Smooth muscle cell (in vitro differentiated cells): ENCODE measurements around the gene TMTC1. TPM values are rescaled to one million over a fixed set of nuclear protein-coding genes. Genes with fewer than 3 reads are reported as not detected.

Experiments
- DNase-seq: peaks from one replicate; lab custom pipeline; 2025; ENCODE audit not compliant: unreplicated experiment; lab: John Stamatoyannopoulos, UW
- H2AFZ ChIP-seq: fragments of 200-600 bp; sonication (generic); 2 replicates; pipeline ENCODE4 v1.6.0; 2016; ENCODE audit warnings: antibody characterized with exemption, low read depth, mild to moderate bottlenecking
- H3F3A ChIP-seq: fragments of 200-600 bp; sonication (generic); 2 replicates; pipeline ENCODE4 v1.6.0; 2017; ENCODE audit warnings: antibody characterized with exemption, low read depth
- H3K27ac ChIP-seq: fragments of 200-600 bp; sonication (generic); 2 replicates; pipeline ENCODE4 v1.5.1; 2016; ENCODE audit warnings: low read depth, mild to moderate bottlenecking
- H3K27me3 ChIP-seq: fragments of 200-600 bp; sonication (generic); 2 replicates; pipeline ENCODE4 v1.6.1; 2016; ENCODE audit warnings: low read depth, mild to moderate bottlenecking
- H3K36me3 ChIP-seq: fragments of 200-600 bp; sonication (generic); 2 replicates; pipeline ENCODE4 v1.5.1; 2016; ENCODE audit warnings: low read depth
- H3K4me1 ChIP-seq: fragments of 200-600 bp; sonication (generic); 2 replicates; pipeline ENCODE4 v1.5.1; 2016; ENCODE audit warnings: low read depth
- H3K4me2 ChIP-seq: fragments of 200-600 bp; sonication (generic); 2 replicates; pipeline ENCODE4 v1.6.0; 2016; ENCODE audit warnings: mild to moderate bottlenecking
- H3K4me3 ChIP-seq: fragments of 200-600 bp; sonication (generic); 2 replicates; pipeline ENCODE4 v1.5.1; 2016; ENCODE audit warnings: mild to moderate bottlenecking
- H3K79me2 ChIP-seq: fragments of 200-600 bp; sonication (generic); 2 replicates; pipeline ENCODE4 v1.6.0; 2016; ENCODE audit warnings: low read depth, mild to moderate bottlenecking
- H3K9ac ChIP-seq: fragments of 200-600 bp; sonication (generic); 2 replicates; pipeline ENCODE4 v1.6.0; 2016; ENCODE audit warnings: low read depth
- H3K9me3 ChIP-seq: fragments of 200-600 bp; sonication (generic); replicated peaks from 2 replicates; pipeline ENCODE4 v1.5.1; 2016; ENCODE audit warnings: low read depth
- H4K20me1 ChIP-seq: fragments of 200-600 bp; sonication (generic); 2 replicates; pipeline ENCODE4 v1.6.0; 2016; ENCODE audit warnings: low read depth
- WGBS: methylation state at CpG from one replicate; pipeline ENCODE4 v1.1.7; 2016; ENCODE audit warnings: low lambda C conversion rate; 5-methylcytosine and 5-hydroxymethylcytosine counted together
- polyA plus RNA-seq: library from polyadenylated mRNA; unstranded; fragments of >200 nt; fragmentation: Nextera tagmentation; extraction: Ambion mirVana; gene quantifications from 2 replicates; pipeline ENCODE4 v1.2.1, GENCODE V29; 2016
- total RNA-seq: library from RNA; depleted of rRNA; stranded (reverse); fragments of >200 nt; gene quantifications from 2 replicates; pipeline ENCODE4 v1.2.3, GENCODE V29; 2014
- TF ChIP-seq, protein P1 (sequence below): fragments of 200-600 bp; sonication (generic); IDR thresholded peaks from 2 replicates; pipeline ENCODE4 v1.5.1; 2017; ENCODE audit warnings: borderline replicate concordance, mild to moderate bottlenecking, antibody characterized with exemption; ENCODE audit not compliant: insufficient read depth, poor library complexity, severe bottlenecking

The TMTC1 gene
- total and polyA plus RNA-seq, 2 experiments from 2014 or later = 3.5 to 8.7 TPM

DNA sequence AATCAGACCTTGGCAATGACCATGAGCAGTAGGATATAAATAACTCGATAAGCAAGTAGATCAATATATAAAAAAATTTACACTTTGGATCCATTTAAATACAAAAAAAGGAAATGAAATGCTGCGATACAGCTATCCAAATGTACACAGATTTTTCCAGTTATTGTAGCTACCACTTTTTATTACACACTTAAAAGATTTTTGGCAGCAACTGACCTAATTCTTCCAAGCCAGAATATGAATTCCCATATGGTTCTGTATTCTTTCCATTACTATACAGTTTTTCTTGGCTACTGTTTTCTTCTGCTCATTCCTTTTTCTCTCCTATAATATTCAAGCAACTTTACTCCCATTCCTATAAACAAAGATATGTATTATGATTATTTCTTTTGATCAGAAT lies 52.2 kb downstream of the TMTC1 start:
- H2AFZ ChIP-seq = no peak overlapping the region
- H3K79me2 ChIP-seq = no peaks in the 10 kb centered on the region
- no peak overlapping the region for H3K27ac ChIP-seq
- TF ChIP-seq, protein P1, sequence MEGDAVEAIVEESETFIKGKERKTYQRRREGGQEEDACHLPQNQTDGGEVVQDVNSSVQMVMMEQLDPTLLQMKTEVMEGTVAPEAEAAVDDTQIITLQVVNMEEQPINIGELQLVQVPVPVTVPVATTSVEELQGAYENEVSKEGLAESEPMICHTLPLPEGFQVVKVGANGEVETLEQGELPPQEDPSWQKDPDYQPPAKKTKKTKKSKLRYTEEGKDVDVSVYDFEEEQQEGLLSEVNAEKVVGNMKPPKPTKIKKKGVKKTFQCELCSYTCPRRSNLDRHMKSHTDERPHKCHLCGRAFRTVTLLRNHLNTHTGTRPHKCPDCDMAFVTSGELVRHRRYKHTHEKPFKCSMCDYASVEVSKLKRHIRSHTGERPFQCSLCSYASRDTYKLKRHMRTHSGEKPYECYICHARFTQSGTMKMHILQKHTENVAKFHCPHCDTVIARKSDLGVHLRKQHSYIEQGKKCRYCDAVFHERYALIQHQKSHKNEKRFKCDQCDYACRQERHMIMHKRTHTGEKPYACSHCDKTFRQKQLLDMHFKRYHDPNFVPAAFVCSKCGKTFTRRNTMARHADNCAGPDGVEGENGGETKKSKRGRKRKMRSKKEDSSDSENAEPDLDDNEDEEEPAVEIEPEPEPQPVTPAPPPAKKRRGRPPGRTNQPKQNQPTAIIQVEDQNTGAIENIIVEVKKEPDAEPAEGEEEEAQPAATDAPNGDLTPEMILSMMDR = no peak
- no peaks in the 10 kb centered on the region for H3K36me3 ChIP-seq
- H3K9ac ChIP-seq = no peak overlapping the region
- DNase-seq = no peak
- no peak overlapping the region for H3K4me3 ChIP-seq
- H3K27me3 ChIP-seq = no peaks in the 10 kb centered on the region
- H3K4me2 ChIP-seq = no peak overlapping the region
- WGBS = 72% methylated on average over 2 of the region's 2 CpGs
- no peaks in the 10 kb centered on the region for H3K4me1 ChIP-seq
- peaks cover 3% of the 10 kb centered on the region for H3F3A ChIP-seq
- H3K9me3 ChIP-seq = no peaks in the 10 kb centered on the region
- no peaks in the 10 kb centered on the region for H4K20me1 ChIP-seq

DNA sequence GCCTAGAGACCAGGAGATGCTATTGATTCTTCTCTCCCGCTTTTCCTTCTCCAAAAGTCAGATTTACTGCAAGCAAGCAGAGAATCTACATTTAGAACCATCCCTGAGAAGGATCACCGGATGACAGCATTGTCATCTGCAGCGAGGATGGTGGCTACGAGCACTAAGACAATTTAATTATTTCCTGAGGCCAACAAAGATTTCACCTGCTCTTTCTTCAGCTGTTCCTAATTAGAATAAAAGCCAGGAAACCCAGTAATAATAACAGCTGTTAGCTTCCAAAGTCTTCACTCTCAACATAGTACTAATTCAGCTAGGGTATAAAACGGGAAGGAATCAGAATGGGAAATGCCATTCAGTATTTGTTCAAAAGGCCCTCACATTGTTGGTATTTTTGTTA lies 53.3 kb downstream of the TMTC1 start:
- no peak overlapping the region for H2AFZ ChIP-seq
- H3K27me3 ChIP-seq = no peaks in the 10 kb centered on the region
- no peaks in the 10 kb centered on the region for H4K20me1 ChIP-seq
- H3K79me2 ChIP-seq = no peaks in the 10 kb centered on the region
- DNase-seq = no peak
- no peak overlapping the region for H3K9ac ChIP-seq
- H3K4me2 ChIP-seq = no peak overlapping the region
- H3F3A ChIP-seq = peaks cover 3% of the 10 kb centered on the region
- 95% methylated on average over 5 of the region's 5 CpGs for WGBS
- TF ChIP-seq, protein P1 = no peak
- H3K36me3 ChIP-seq = no peaks in the 10 kb centered on the region
- H3K4me3 ChIP-seq = no peak overlapping the region
- no peaks in the 10 kb centered on the region for H3K9me3 ChIP-seq
- no peak overlapping the region for H3K27ac ChIP-seq
- no peaks in the 10 kb centered on the region for H3K4me1 ChIP-seq

DNA sequence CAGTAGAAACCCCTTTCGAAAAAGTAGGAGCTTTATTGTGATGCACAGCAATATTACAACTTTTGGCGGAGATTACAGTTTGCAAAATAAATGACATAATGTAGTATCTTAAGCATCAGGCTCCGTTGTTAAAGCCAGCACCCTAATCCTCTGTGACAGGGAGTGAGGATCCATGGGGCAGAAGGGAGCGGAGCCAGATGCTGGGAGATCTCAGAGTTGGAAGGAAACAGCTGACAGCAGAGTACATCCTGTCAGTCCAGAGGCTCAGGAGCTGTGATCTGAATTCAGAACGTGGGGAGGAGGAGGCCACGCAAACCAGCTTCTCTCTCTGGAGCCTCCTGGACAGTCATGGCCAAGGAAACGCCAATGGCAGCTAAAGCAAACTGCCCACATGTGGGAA lies 55.7 kb downstream of the TMTC1 start:
- no peaks in the 10 kb centered on the region for H3K79me2 ChIP-seq
- H4K20me1 ChIP-seq = no peaks in the 10 kb centered on the region
- no peaks in the 10 kb centered on the region for H3K27me3 ChIP-seq
- DNase-seq = no peak
- WGBS = 50% methylated on average over 7 of the region's 7 CpGs
- no peak overlapping the region for H3K4me3 ChIP-seq
- TF ChIP-seq, protein P1 = no peak
- H2AFZ ChIP-seq = no peak overlapping the region
- no peaks in the 10 kb centered on the region for H3K36me3 ChIP-seq
- no peak overlapping the region for H3K4me2 ChIP-seq
- peaks cover 3% of the 10 kb centered on the region for H3F3A ChIP-seq
- H3K9me3 ChIP-seq = no peaks in the 10 kb centered on the region
- H3K27ac ChIP-seq = no peak overlapping the region
- H3K9ac ChIP-seq = no peak overlapping the region
- H3K4me1 ChIP-seq = no peaks in the 10 kb centered on the region

DNA sequence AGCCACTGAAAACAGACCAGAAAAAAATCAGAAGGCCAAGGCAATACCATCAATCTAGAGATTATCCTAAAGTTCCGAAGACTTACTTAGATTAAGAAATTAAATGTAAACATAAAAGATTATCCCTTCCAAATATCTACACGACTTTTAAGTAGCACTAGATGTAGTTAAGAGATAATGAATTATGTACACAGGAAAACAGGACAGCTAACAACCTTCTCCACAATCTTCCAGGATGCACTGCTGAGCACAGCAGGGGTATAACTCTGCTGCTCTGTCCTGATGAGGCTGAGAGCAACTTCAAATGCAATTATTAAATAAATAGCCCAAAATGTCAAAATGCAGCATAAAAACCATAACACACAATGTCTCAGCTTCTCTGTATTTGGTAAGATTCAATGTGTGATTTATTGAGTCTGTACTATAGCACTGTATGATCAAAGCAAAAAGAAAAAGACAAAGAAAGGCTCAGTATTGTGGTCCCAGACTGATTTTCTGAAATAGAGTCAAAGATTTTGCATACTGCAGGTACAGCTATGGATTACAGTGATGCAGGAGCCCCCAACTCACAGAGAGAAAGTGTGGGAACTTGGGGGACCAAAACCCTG lies 56.9 kb downstream of the TMTC1 start:
- Histone ChIP-seq H3F3A (peaks cover 3% of the 10 kb centered on the region), H3K79me2 (no peaks in the 10 kb centered on the region), H3K36me3 (no peaks in the 10 kb centered on the region), H3K4me2 (no peak overlapping the region), H3K27ac (no peak overlapping the region), H3K9ac (no peak overlapping the region), H4K20me1 (no peaks in the 10 kb centered on the region), H3K4me1 (no peaks in the 10 kb centered on the region), H3K4me3 (no peak overlapping the region), H3K9me3 (no peaks in the 10 kb centered on the region), H2AFZ (peak overlapping the region; percentile 6), H3K27me3 (no peaks in the 10 kb centered on the region)
- TF ChIP-seq, protein P1 = no peak
- no peak for DNase-seq
- 64% methylated on average over 2 of the region's 2 CpGs for WGBS
